NCI-H2081 treated with DMSO at 0.1 percent for 48 hours (cell line): ENCODE data around the gene TNFAIP2.
"Not testable (repeated sequence)": the region's sequence is repeated elsewhere in the genome, so short reads cannot be mapped to it uniquely, and the experiment has no call there.

Source experiments
- DNase-seq: peaks from one replicate; lab custom pipeline; 2025; lab: John Stamatoyannopoulos, UW

Gene TNFAIP2

GRCh38 chr14:103107941-103108748 is 15.1 kb upstream of the TNFAIP2 start:
- no peak for DNase-seq

- DNase-seq = no peak
Observed at GRCh38 chr14:103108749-103109207, 14.5 kb upstream of the TNFAIP2 start.

GRCh38 chr14:103109535-103110441 is 13.5 kb upstream of the TNFAIP2 start:
- DNase-seq = no peak

GRCh38 chr14:103110681-103111231 is 12.5 kb upstream of the TNFAIP2 start:
- DNase-seq = no peak

- DNase-seq = no peak
Observed at GRCh38 chr14:103111232-103111868, 11.9 kb upstream of the TNFAIP2 start.

- DNase-seq = no peak
Observed at GRCh38 chr14:103112400-103113243, 10.6 kb upstream of the TNFAIP2 start.

GRCh38 chr14:103113303-103113702 is 10.0 kb upstream of the TNFAIP2 start:
- no peak for DNase-seq

- no peak for DNase-seq
Observed at GRCh38 chr14:103113774-103114173, 9.5 kb upstream of the TNFAIP2 start.

- not testable (repeated sequence) for DNase-seq
Observed at GRCh38 chr14:103115086-103115679, 8.1 kb upstream of the TNFAIP2 start.

GRCh38 chr14:103115845-103116572 is 7.3 kb upstream of the TNFAIP2 start:
- no peak for DNase-seq

GRCh38 chr14:103116636-103117035 is 6.6 kb upstream of the TNFAIP2 start:
- DNase-seq = no peak

GRCh38 chr14:103117499-103117898 is 5.8 kb upstream of the TNFAIP2 start:
- not testable (repeated sequence) for DNase-seq

- DNase-seq = no peak
Observed at GRCh38 chr14:103118018-103118662, 5.1 kb upstream of the TNFAIP2 start.

- DNase-seq = no peak
Observed at GRCh38 chr14:103118663-103119404, 4.4 kb upstream of the TNFAIP2 start.

- DNase-seq = not testable (repeated sequence)
Observed at GRCh38 chr14:103119527-103119926, 3.7 kb upstream of the TNFAIP2 start.

- no peak for DNase-seq
Observed at GRCh38 chr14:103121121-103121845, 2.0 kb upstream of the TNFAIP2 start.

GRCh38 chr14:103121846-103122584 is 1.2 kb upstream of the TNFAIP2 start:
- peak; percentile 91 for DNase-seq
